CD4-positive, alpha-beta memory T cell (primary cell): ENCODE data around the gene MMP7. TPM values are rescaled to one million over a fixed set of nuclear protein-coding genes. Genes with fewer than 3 reads are reported as not detected.

Source experiments
- CTCF ChIA-PET: fragments of 350-600 bp; sonication (Branson Sonifier 250); formaldehyde crosslinking; loops from one replicate; lab custom pipeline; 2021; ENCODE audit warnings: inconsistent platforms; ENCODE audit not compliant: partially characterized antibody; lab: Charles Lee
- POLR2A ChIA-PET: fragments of 350-600 bp; sonication (Branson Sonifier 250); formaldehyde crosslinking; loops from one replicate; lab custom pipeline; 2021; ENCODE audit not compliant: partially characterized antibody; lab: Charles Lee
- DNase-seq, 5 donors: peaks; one replicate each; pipeline versions ENCODE4 v3.0.0 to v3.0.0-alpha.2; 2020 to 2022; ENCODE audit warnings: mixed read lengths in 1 of 5
- H3K27ac ChIP-seq: one replicate; pipeline ENCODE4 v1.7.0; 2013; ENCODE audit warnings: low read depth, low read length
- H3K27me3 ChIP-seq: 2 replicates; pipeline ENCODE4 v1.7.0; 2013; ENCODE audit warnings: mild to moderate bottlenecking, low read length, moderate library complexity; ENCODE audit not compliant: insufficient read depth
- H3K36me3 ChIP-seq: 2 replicates; pipeline ENCODE4 v1.7.0; 2013; ENCODE audit warnings: mild to moderate bottlenecking, low read length, moderate library complexity; ENCODE audit not compliant: insufficient read depth
- H3K4me1 ChIP-seq: 2 replicates; pipeline ENCODE4 v1.7.0; 2013; ENCODE audit warnings: mild to moderate bottlenecking, low read length, moderate library complexity; ENCODE audit not compliant: insufficient read depth
- H3K4me3 ChIP-seq, 2 donors: one replicate each; pipeline ENCODE4 v1.7.0; 2013; ENCODE audit warnings: low read length in 2 of 2, mild to moderate bottlenecking in 1 of 2
- H3K9me3 ChIP-seq, 2 donors: one replicate each; pipeline ENCODE4 v1.7.0; 2013; ENCODE audit warnings: low read length in 2 of 2, control low read depth in 1 of 2; ENCODE audit not compliant: control insufficient read depth in 1 of 2
- H3K27ac Mint-ChIP-seq, 7 donors: one replicate each; pipeline ENCODE4 v1.8.0; 2020 to 2021; ENCODE audit warnings: mixed read lengths in 7 of 7, mild to moderate bottlenecking in 6 of 7, inconsistent platforms in 3 of 7, moderate library complexity in 3 of 7
- H3K27me3 Mint-ChIP-seq, 2 donors: one replicate each; pipeline ENCODE4 v1.8.0; 2020 to 2021; ENCODE audit warnings: mixed read lengths in 2 of 2
- H3K36me3 Mint-ChIP-seq, 2 donors: one replicate each; pipeline ENCODE4 v1.8.0; 2020 to 2021; ENCODE audit warnings: mixed read lengths in 2 of 2, inconsistent platforms in 1 of 2, mild to moderate bottlenecking in 1 of 2
- H3K4me1 Mint-ChIP-seq, 4 donors: one replicate each; pipeline ENCODE4 v1.8.0; 2020 to 2021; ENCODE audit warnings: mixed read lengths in 4 of 4, mild to moderate bottlenecking in 1 of 4
- H3K4me3 Mint-ChIP-seq, 8 donors: one replicate each; pipeline ENCODE4 v1.8.0; 2020 to 2021; ENCODE audit warnings: mixed read lengths in 8 of 8, mild to moderate bottlenecking in 7 of 8, moderate library complexity in 6 of 8, inconsistent platforms in 3 of 8
- H3K9me3 Mint-ChIP-seq, 8 donors: one replicate each; pipeline ENCODE4 v1.8.0; 2020 to 2021; ENCODE audit warnings: mixed read lengths in 8 of 8, mild to moderate bottlenecking in 5 of 8, inconsistent platforms in 3 of 8, moderate library complexity in 1 of 8
- intact Hi-C: fragments of 100-400 bp; cut with micrococcal nuclease; formaldehyde crosslinking; loops from one replicate; pipeline ENCODE4 v1.15.1; 2023
- polyA plus RNA-seq, 2 donors: library from polyadenylated mRNA; unstranded; fragments of 300-500 nt; fragmentation: Illumina TruSeq; gene quantifications; one replicate each; pipeline ENCODE4 v1.2.3, GENCODE V29; 2021
- total RNA-seq, 2 experiments: library from RNA; stranded (reverse); gene quantifications; one replicate each; pipeline ENCODE4 v1.2.3, GENCODE V29; 2021

Gene MMP7
- total and polyA plus RNA-seq, 4 experiments from 2014 or later = not detected

DNA sequence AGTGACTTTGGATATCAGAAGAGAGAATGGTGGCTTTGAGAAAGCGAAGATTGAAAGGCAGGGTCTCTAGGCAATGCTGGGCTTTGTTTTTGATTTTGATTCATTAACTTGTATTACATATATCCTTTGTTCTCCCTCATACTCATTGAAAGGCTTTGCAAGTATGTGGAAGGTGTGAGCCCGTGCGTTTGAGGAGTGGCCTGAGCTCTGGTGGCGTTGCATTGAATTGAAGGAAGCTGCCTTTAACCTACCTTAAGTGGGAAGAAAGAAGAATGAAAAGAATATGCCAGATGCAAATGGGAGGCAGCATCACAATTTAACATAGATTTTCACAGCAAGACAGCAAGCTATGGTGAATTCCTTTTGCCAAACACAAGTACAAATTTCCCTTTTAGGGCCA, 6.7 kb downstream of the MMP7 start:
- Mint-ChIP-seq H3K27ac (no peak overlapping the region), H3K9me3 (no peaks in the 10 kb centered on the region), H3K36me3 (no peaks in the 10 kb centered on the region), H3K27me3 (peaks cover 13 to 14% of the 10 kb centered on the region in 2 donors), H3K4me3 (no peak overlapping the region), H3K4me1 (peaks cover 2 to 6% (median 4%) of the 10 kb centered on the region in 4 donors)
- intact Hi-C loops = no loop called here
- no peak overlapping the region for H3K27ac ChIP-seq
- no peak overlapping the region for H3K4me3 ChIP-seq
- H3K27me3 ChIP-seq = no peaks in the 10 kb centered on the region
- POLR2A ChIA-PET = no interaction called here
- CTCF ChIA-PET = interaction anchor here (1.0 to 1.4 kb wide), 3 partner anchors 9 to 134 kb away, joined by 3 read pairs; no protein-coding TSS in a partner anchor
- H3K36me3 ChIP-seq = no peaks in the 10 kb centered on the region
- H3K9me3 ChIP-seq = no peaks in the 10 kb centered on the region
- no peak for DNase-seq
- H3K4me1 ChIP-seq = no peaks in the 10 kb centered on the region

DNA sequence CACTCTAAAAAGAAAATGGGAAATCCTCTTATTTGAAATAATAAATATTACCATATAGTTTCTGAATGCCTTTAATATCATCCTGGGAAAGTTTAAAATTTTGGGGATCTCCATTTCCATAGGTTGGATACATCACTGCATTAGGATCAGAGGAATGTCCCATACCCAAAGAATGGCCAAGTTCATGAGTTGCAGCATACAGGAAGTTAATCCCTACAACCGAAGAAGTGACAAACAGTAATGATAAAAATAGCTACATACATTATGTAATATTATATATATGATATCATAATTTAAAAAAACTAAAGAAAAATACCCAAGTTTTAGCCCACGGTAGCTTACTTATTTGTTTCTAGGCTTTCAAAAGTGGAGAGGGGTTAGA, 7.4 kb downstream of the MMP7 start:
- POLR2A ChIA-PET = no interaction called here
- CTCF ChIA-PET = interaction anchor here (1.0 to 1.5 kb wide), 2 partner anchors 16 to 181 kb away, joined by 3 to 7 read pairs; no protein-coding TSS in a partner anchor
- H3K36me3 Mint-ChIP-seq = no peaks in the 10 kb centered on the region

DNA sequence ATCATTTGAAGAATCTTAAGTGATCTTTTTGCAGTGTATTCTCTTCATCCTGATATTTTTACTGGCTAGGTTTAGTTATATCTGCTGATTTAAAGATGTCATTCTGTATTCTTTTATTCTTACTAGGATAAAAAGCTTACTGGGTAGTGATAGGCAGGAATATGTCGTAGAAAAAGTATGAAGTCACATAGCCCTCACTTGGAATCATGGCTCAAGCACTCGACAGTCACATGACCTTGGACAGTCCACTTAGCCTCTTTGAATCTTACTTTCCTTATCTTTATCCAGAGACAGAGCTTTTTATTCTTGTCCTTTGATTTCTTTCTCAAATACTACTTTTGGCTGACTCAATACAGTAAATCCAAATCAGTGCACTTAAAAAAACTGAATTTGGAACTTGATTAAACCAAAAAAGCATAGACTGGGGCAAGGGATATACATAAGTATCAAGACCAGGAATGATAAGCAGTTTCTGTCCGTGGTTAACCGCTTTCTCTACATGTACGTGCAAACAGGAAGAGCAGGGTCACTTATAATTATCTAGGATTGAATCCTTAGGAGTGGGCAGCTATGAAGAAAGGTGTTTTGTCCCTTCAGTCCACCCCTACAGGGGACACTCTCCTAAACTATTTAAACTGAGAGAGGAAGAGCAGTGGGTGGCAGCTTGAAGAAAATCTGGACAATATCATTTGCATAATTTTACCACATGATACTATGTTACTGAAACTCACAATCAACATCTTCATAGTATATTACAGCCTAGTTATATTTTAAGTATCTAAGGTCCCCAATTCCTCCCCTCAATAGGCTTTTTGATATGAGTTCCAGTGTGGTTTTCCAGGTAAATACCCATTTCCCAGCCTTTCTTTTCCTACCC, 8.0 kb downstream of the MMP7 start:
- Histone ChIP-seq H3K36me3 (no peaks in the 10 kb centered on the region), H3K27me3 (no peaks in the 10 kb centered on the region), H3K4me1 (no peaks in the 10 kb centered on the region), H3K9me3 (no peaks in the 10 kb centered on the region), H3K27ac (no peak overlapping the region), H3K4me3 (no peak overlapping the region)
- Mint-ChIP-seq H3K4me1 (peaks cover 2 to 6% (median 4%) of the 10 kb centered on the region in 4 donors), H3K4me3 (no peak overlapping the region), H3K27ac (no peak overlapping the region), H3K36me3 (no peaks in the 10 kb centered on the region), H3K9me3 (no peaks in the 10 kb centered on the region), H3K27me3 (peaks cover 12 to 14% of the 10 kb centered on the region in 2 donors)
- ChIA-PET CTCF (interaction anchor here (1.5 kb wide), 1 partner anchor 180 kb away, joined by 7 read pairs; no protein-coding TSS in a partner anchor), POLR2A (no interaction called here)
- intact Hi-C loops = no loop called here
- no peak for DNase-seq

More for the DNA sequence above, 7.4 kb downstream of the MMP7 start:
- no peaks in the 10 kb centered on the region for H3K4me1 ChIP-seq
- H3K27me3 ChIP-seq = no peaks in the 10 kb centered on the region
- peaks cover 2 to 6% (median 4%) of the 10 kb centered on the region in 4 donors for H3K4me1 Mint-ChIP-seq
- no peak overlapping the region for H3K27ac Mint-ChIP-seq
- H3K4me3 ChIP-seq = no peak overlapping the region
- no peak overlapping the region for H3K27ac ChIP-seq
- H3K4me3 Mint-ChIP-seq = no peak overlapping the region
- H3K9me3 ChIP-seq = no peaks in the 10 kb centered on the region
- intact Hi-C loops = no loop called here
- no peaks in the 10 kb centered on the region for H3K36me3 ChIP-seq
- no peak for DNase-seq
- H3K27me3 Mint-ChIP-seq = peaks cover 12 to 14% of the 10 kb centered on the region in 2 donors
- H3K9me3 Mint-ChIP-seq = no peaks in the 10 kb centered on the region

DNA sequence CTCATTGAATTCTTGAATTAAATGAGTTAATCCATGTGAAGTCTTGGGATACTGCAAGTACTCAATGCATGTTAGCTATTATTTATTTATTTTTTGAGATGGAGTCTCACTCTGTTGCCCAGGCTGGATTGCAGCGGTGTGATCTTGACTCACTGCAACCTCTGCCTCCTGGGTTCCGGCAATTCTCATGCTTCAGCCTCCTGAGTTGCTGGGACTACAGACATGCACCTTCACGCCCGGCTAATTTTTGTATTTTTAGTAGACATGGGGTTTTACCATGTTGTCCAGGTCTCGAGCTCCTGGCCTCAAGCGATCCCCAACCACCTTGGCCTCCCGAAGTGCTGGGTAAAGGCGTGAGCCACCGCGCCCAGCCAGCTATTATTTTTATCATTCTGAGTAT, 9.4 kb downstream of the MMP7 start:
- DNase-seq = no peak
- Mint-ChIP-seq H3K27ac (no peak overlapping the region), H3K9me3 (no peaks in the 10 kb centered on the region), H3K27me3 (peaks cover 12 to 14% of the 10 kb centered on the region in 2 donors), H3K4me1 (peaks cover 0 to 4% (median 0%) of the 10 kb centered on the region in 4 donors), H3K36me3 (no peaks in the 10 kb centered on the region), H3K4me3 (no peak overlapping the region)
- H3K4me3 ChIP-seq = no peak overlapping the region
- H3K27ac ChIP-seq = no peak overlapping the region
- H3K27me3 ChIP-seq = no peaks in the 10 kb centered on the region
- no peaks in the 10 kb centered on the region for H3K4me1 ChIP-seq
- H3K9me3 ChIP-seq = no peaks in the 10 kb centered on the region
- H3K36me3 ChIP-seq = no peaks in the 10 kb centered on the region
- ChIA-PET CTCF (no interaction called here), POLR2A (no interaction called here)
- intact Hi-C loops = no loop called here

DNA sequence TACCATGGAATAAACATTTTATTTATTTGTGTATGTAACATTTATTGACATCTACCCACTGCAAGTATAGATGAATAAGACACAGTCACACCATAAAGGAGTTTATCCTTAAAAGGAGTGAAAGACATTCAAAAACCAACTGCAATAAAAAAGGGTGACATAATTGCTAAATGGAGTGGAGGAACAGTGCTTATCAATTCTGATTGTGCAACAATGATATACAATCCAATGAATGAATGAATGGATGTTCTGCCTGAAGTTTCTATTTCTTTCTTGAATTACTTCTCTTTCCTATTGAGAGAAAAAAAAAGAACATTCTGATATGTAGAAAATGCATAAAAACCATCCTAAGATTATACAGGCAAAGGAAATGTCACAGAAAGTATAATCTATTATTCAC, 10.0 kb downstream of the MMP7 start:
- intact Hi-C loops = no loop called here
- CTCF ChIA-PET = interaction anchor here (2.3 kb wide), 1 partner anchor 93 kb away, joined by 7 read pairs; no protein-coding TSS in a partner anchor
- Mint-ChIP-seq H3K27me3 (peaks cover 12 to 14% of the 10 kb centered on the region in 2 donors), H3K9me3 (peaks cover 0 to 2% (median 0%) of the 10 kb centered on the region in 8 donors), H3K36me3 (no peaks in the 10 kb centered on the region), H3K4me3 (no peak overlapping the region), H3K4me1 (peaks cover 0 to 4% (median 0%) of the 10 kb centered on the region in 4 donors), H3K27ac (no peak overlapping the region)
- H3K9me3 ChIP-seq = no peaks in the 10 kb centered on the region
- no peak for DNase-seq
- POLR2A ChIA-PET = no interaction called here
- no peaks in the 10 kb centered on the region for H3K36me3 ChIP-seq
- H3K4me1 ChIP-seq = no peaks in the 10 kb centered on the region
- H3K27ac ChIP-seq = no peak overlapping the region
- no peaks in the 10 kb centered on the region for H3K27me3 ChIP-seq
- no peak overlapping the region for H3K4me3 ChIP-seq

DNA sequence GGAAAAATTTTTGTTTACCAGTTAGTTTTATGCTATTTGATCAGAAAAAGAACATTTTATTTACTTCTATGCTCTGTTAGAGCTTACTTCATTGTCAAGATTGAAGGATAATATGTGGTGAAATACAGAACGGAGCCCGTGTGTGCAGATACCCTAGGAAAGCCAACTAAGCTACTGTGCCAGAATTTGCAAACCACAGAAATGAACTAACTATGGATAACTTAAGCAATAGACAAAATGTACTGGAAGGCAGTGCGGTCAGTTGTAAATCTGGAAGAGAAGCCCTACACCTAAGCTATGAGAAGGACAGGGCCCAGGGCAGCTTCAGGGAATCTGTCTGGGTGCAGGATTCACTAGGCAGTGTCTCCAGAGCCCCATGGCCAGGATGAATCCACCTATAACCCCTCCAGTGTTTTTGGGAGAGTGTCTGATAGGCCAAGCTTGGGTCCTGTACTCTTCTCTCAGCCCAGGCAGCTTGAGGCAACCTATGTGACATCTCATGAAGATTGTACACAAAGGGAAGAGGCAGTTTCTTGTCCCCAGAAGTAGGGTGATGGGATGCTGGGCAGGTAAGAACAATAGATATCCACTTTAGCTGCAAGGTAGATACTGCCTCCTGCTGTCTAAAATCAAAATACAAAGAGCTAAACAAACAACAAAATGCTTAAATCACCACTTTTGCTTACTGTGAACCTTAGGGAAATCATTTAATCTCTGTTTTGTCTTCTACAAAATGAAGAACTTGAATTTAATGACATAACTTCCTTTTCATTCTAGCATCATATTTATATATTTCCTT, 12.1 kb downstream of the MMP7 start:
- H3K27ac ChIP-seq = no peak overlapping the region
- H3K27me3 Mint-ChIP-seq = peaks cover 12 to 14% of the 10 kb centered on the region in 2 donors
- no peaks in the 10 kb centered on the region for H3K4me1 ChIP-seq
- no peak overlapping the region for H3K4me3 Mint-ChIP-seq
- H3K27ac Mint-ChIP-seq = no peak overlapping the region
- peak in 2 of 5 donors; percentile 2 to 3 for DNase-seq
- ChIA-PET CTCF (interaction anchor here (1.4 to 2.3 kb wide), 3 partner anchors 95 to 152 kb away, joined by 4 to 7 read pairs (median 5); no protein-coding TSS in a partner anchor), POLR2A (no interaction called here)
- H3K4me3 ChIP-seq = no peak overlapping the region
- no peaks in the 10 kb centered on the region for H3K36me3 ChIP-seq
- no peaks in the 10 kb centered on the region for H3K27me3 ChIP-seq
- intact Hi-C loops = no loop called here
- H3K9me3 ChIP-seq = no peaks in the 10 kb centered on the region
- H3K4me1 Mint-ChIP-seq = peaks cover 0 to 4% (median 0%) of the 10 kb centered on the region in 4 donors
- no peaks in the 10 kb centered on the region for H3K36me3 Mint-ChIP-seq
- peaks cover 0 to 2% (median 0%) of the 10 kb centered on the region in 8 donors for H3K9me3 Mint-ChIP-seq

DNA sequence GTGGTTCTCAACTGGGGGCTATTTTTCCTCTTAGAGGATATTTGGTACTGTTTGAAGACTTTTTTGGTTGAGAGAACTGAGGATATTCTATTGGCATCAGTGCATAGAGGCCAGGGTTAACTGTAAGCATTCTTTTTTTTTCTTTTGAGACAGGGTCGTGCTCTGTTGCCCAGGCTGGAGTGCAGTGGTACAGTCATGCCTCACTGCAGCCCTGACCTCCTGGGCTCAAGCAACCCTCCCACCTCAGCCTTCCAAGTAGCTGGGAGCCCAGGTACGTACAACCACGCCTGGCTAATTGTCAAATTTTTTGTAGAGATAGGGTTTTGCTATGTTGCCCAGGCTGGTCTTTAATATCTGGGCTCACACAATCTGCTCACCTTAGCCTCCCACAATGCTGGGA, 12.9 kb downstream of the MMP7 start:
- no peaks in the 10 kb centered on the region for H3K36me3 Mint-ChIP-seq
- H3K27ac ChIP-seq = no peak overlapping the region
- H3K4me3 ChIP-seq = no peak overlapping the region
- peaks cover 0 to 3% (median 0%) of the 10 kb centered on the region in 4 donors for H3K4me1 Mint-ChIP-seq
- no peaks in the 10 kb centered on the region for H3K27me3 ChIP-seq
- H3K9me3 ChIP-seq = no peaks in the 10 kb centered on the region
- H3K4me1 ChIP-seq = no peaks in the 10 kb centered on the region
- POLR2A ChIA-PET = no interaction called here
- no peak overlapping the region for H3K4me3 Mint-ChIP-seq
- H3K9me3 Mint-ChIP-seq = peaks cover 0 to 2% (median 0%) of the 10 kb centered on the region in 8 donors
- DNase-seq = no peak
- intact Hi-C loops = no loop called here
- H3K27me3 Mint-ChIP-seq = peaks cover 12 to 13% of the 10 kb centered on the region in 2 donors
- CTCF ChIA-PET = interaction anchor here (1.0 to 1.5 kb wide), 3 partner anchors 21 to 151 kb away, joined by 3 to 5 read pairs (median 4); no protein-coding TSS in a partner anchor
- H3K27ac Mint-ChIP-seq = no peak overlapping the region
- no peaks in the 10 kb centered on the region for H3K36me3 ChIP-seq
